GM18867 (cell line): ENCODE results near the gene ADAMTS18.

Experiments
- ATAC-seq: cut with Tn5 transposase; IDR thresholded peaks from one replicate; pipeline ENCODE4 v1.9.1; 2021; ENCODE audit warnings: mild to moderate bottlenecking, moderate library complexity; ENCODE audit not compliant: unreplicated experiment

The ADAMTS18 gene

GRCh38 chr16:77399066-77399465, 35.8 kb downstream of the ADAMTS18 start:
- no peak for ATAC-seq

GRCh38 chr16:77398495-77398894, 36.3 kb downstream of the ADAMTS18 start:
- no peak for ATAC-seq

GRCh38 chr16:77396461-77396860, 38.4 kb downstream of the ADAMTS18 start:
- ATAC-seq = no peak

GRCh38 chr16:77394699-77395098, 40.1 kb downstream of the ADAMTS18 start:
- ATAC-seq = no peak

GRCh38 chr16:77393955-77394354, 40.9 kb downstream of the ADAMTS18 start:
- no peak for ATAC-seq

GRCh38 chr16:77387815-77388209, 47.0 kb downstream of the ADAMTS18 start:
- no peak for ATAC-seq

GRCh38 chr16:77386831-77387814, 47.7 kb downstream of the ADAMTS18 start:
- no peak for ATAC-seq

GRCh38 chr16:77385481-77385880, 49.4 kb downstream of the ADAMTS18 start:
- no peak for ATAC-seq

- no peak for ATAC-seq
Observed at GRCh38 chr16:77383606-77384187, 51.1 kb downstream of the ADAMTS18 start.

- ATAC-seq = no peak
Observed at GRCh38 chr16:77376358-77376757, 58.5 kb downstream of the ADAMTS18 start.

- ATAC-seq = no peak
Observed at GRCh38 chr16:77375396-77375795, 59.4 kb downstream of the ADAMTS18 start.

GRCh38 chr16:77374384-77374783, 60.5 kb downstream of the ADAMTS18 start:
- ATAC-seq = no peak

- ATAC-seq = no peak
Observed at GRCh38 chr16:77373726-77374125, 61.1 kb downstream of the ADAMTS18 start.

GRCh38 chr16:77364770-77365169, 70.1 kb downstream of the ADAMTS18 start:
- no peak for ATAC-seq

GRCh38 chr16:77359065-77359502, 75.8 kb downstream of the ADAMTS18 start:
- no peak for ATAC-seq

- no peak for ATAC-seq
Observed at GRCh38 chr16:77353587-77354263, 81.1 kb downstream of the ADAMTS18 start.

- ATAC-seq = no peak
Observed at GRCh38 chr16:77344341-77344740, 90.5 kb downstream of the ADAMTS18 start.

GRCh38 chr16:77336637-77337036, 98.2 kb downstream of the ADAMTS18 start:
- ATAC-seq = no peak

GRCh38 chr16:77335652-77336234, 99.1 kb downstream of the ADAMTS18 start:
- no peak for ATAC-seq

- ATAC-seq = no peak
Observed at GRCh38 chr16:77332792-77333191, 102.0 kb downstream of the ADAMTS18 start.
